Suprapubic skin (tissue), 4 donors: ENCODE results near the gene THSD7A. TPM values are rescaled to one million over a fixed set of nuclear protein-coding genes. Genes with fewer than 3 reads are reported as not detected.

Source experiments
- DNase-seq, 2 donors: peaks; one replicate each; pipeline ENCODE4 v3.0.0-alpha.2; 2019; ENCODE audit warnings: low spot score in 2 of 2
- H3K27ac ChIP-seq: fragments of 200-600 bp; sonication (generic); one replicate; pipeline ENCODE4 v1.5.1; 2019
- H3K27me3 ChIP-seq: fragments of 200-600 bp; sonication (generic); one replicate; pipeline ENCODE4 v1.5.1; 2019
- H3K36me3 ChIP-seq: fragments of 200-600 bp; sonication (generic); one replicate; pipeline ENCODE4 v1.5.1; 2019
- H3K4me1 ChIP-seq: fragments of 200-600 bp; sonication (generic); one replicate; pipeline ENCODE4 v1.5.1; 2019
- H3K4me3 ChIP-seq: fragments of 200-600 bp; sonication (generic); one replicate; pipeline ENCODE4 v1.5.1; 2019; ENCODE audit warnings: mild to moderate bottlenecking
- H3K9me3 ChIP-seq: fragments of 200-600 bp; sonication (generic); one replicate; pipeline ENCODE4 v1.5.1; 2019
- EP300 ChIP-seq: sonication (generic); formaldehyde crosslinking; IDR thresholded peaks from one replicate; pipeline ENCODE4 v1.6.1; 2017; ENCODE audit warnings: antibody characterized with exemption
- POLR2A ChIP-seq, 2 donors: fragments of 450-650 bp; IDR thresholded peaks; one replicate each; pipeline ENCODE4 v1.6.1; 2017; ENCODE audit warnings: antibody characterized with exemption in 2 of 2, mild to moderate bottlenecking in 2 of 2, moderate library complexity in 2 of 2
- POLR2AphosphoS5 ChIP-seq, 3 donors: sonication (generic); formaldehyde crosslinking; IDR thresholded peaks; one replicate each; pipeline ENCODE4 v1.6.1; 2017; ENCODE audit warnings: antibody characterized with exemption in 3 of 3
- whole genome bisulfite sequencing: methylation state at CpG from one replicate; pipeline ENCODE4 v1.1.5; 2018; 5-methylcytosine and 5-hydroxymethylcytosine counted together
- total RNA-seq, 4 donors: library from RNA; depleted of rRNA; stranded (reverse); fragments of >200 nt; gene quantifications; one replicate each; pipeline ENCODE4 v1.1.0, GENCODE V29; 2016
- TF ChIP-seq, protein P1 (sequence below), 2 donors: fragments of 200-600 bp in 1 of 2; fragments of 450-650 bp in 1 of 2; sonication (generic) in 1 of 2; IDR thresholded peaks; one replicate each; pipeline ENCODE4 v1.5.1; 2016 to 2019; ENCODE audit warnings: antibody characterized with exemption in 2 of 2, mild to moderate bottlenecking in 1 of 2, moderate library complexity in 1 of 2

THSD7A gene
- total RNA-seq, 4 donors from 2014 or later, result 0.42 to 5.4 (median 1.2) TPM

- no peak overlapping the region for H3K4me3 ChIP-seq
- H3K36me3 ChIP-seq, result no peaks in the 10 kb centered on the region
- no peaks in the 10 kb centered on the region for H3K27me3 ChIP-seq
- H3K9me3 ChIP-seq, result no peaks in the 10 kb centered on the region
- no peaks in the 10 kb centered on the region for H3K4me1 ChIP-seq
- H3K27ac ChIP-seq, result no peak overlapping the region
- no peak for DNase-seq
- TF ChIP-seq, protein P1, sequence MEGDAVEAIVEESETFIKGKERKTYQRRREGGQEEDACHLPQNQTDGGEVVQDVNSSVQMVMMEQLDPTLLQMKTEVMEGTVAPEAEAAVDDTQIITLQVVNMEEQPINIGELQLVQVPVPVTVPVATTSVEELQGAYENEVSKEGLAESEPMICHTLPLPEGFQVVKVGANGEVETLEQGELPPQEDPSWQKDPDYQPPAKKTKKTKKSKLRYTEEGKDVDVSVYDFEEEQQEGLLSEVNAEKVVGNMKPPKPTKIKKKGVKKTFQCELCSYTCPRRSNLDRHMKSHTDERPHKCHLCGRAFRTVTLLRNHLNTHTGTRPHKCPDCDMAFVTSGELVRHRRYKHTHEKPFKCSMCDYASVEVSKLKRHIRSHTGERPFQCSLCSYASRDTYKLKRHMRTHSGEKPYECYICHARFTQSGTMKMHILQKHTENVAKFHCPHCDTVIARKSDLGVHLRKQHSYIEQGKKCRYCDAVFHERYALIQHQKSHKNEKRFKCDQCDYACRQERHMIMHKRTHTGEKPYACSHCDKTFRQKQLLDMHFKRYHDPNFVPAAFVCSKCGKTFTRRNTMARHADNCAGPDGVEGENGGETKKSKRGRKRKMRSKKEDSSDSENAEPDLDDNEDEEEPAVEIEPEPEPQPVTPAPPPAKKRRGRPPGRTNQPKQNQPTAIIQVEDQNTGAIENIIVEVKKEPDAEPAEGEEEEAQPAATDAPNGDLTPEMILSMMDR (IDR thresholded peaks at IDR 0.05), result no peak
- TF ChIP-seq POLR2A (IDR thresholded peaks at IDR 0.05) (no peak), POLR2AphosphoS5 (IDR thresholded peaks at IDR 0.05) (no peak), EP300 (no peak)
- 57% methylated on average over 2 of the region's 2 CpGs for WGBS
Observed at GRCh38 chr7:11557627-11558026, 274.4 kb downstream of the THSD7A start.

- Histone ChIP-seq H3K4me1 (no peaks in the 10 kb centered on the region), H3K27ac (no peak overlapping the region), H3K36me3 (no peaks in the 10 kb centered on the region), H3K27me3 (no peaks in the 10 kb centered on the region), H3K4me3 (no peak overlapping the region), H3K9me3 (no peaks in the 10 kb centered on the region)
- no peak for DNase-seq
- WGBS, result 79% methylated on average over 6 of the region's 6 CpGs
- no peak for TF ChIP-seq EP300
- no peak for TF ChIP-seq POLR2A (IDR thresholded peaks at IDR 0.05)
- TF ChIP-seq, protein P1 (IDR thresholded peaks at IDR 0.05), result no peak
- TF ChIP-seq POLR2AphosphoS5 (IDR thresholded peaks at IDR 0.05), result no peak
Observed at GRCh38 chr7:11552676-11553296, 279.2 kb downstream of the THSD7A start.

DNA sequence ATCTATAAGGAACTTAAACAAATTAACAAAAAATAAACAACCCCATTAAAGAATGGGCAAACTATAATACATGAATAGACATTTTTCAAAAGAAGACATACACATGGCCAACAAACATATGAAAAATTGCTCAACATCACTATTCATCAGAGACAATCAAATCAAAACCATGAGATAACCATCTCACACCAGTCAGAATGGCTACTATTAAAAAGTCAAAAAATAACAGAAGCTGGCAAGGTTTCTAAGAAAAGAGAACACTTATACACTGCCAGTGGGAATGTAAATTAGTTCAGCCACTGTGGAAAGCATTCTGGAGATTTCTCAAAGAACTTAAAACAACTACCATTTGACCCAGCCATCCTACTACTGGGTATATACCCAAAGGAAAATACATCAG, 280.5 kb downstream of the THSD7A start:
- H3K4me3 ChIP-seq, result no peak overlapping the region
- H3K36me3 ChIP-seq, result no peaks in the 10 kb centered on the region
- H3K4me1 ChIP-seq, result no peaks in the 10 kb centered on the region
- no peak overlapping the region for H3K27ac ChIP-seq
- no peaks in the 10 kb centered on the region for H3K9me3 ChIP-seq
- DNase-seq, result no peak
- H3K27me3 ChIP-seq, result no peaks in the 10 kb centered on the region
- TF ChIP-seq POLR2A (IDR thresholded peaks at IDR 0.05), result no peak
- TF ChIP-seq EP300, result no peak
- TF ChIP-seq, protein P1 (IDR thresholded peaks at IDR 0.05), result no peak
- no peak for TF ChIP-seq POLR2AphosphoS5 (IDR thresholded peaks at IDR 0.05)

GRCh38 chr7:11548532-11548931, 283.5 kb downstream of the THSD7A start:
- H3K27me3 ChIP-seq, result no peaks in the 10 kb centered on the region
- no peaks in the 10 kb centered on the region for H3K36me3 ChIP-seq
- 55% methylated on average over 1 of the region's 1 CpG for WGBS
- no peaks in the 10 kb centered on the region for H3K9me3 ChIP-seq
- H3K4me3 ChIP-seq, result no peak overlapping the region
- H3K4me1 ChIP-seq, result no peaks in the 10 kb centered on the region
- H3K27ac ChIP-seq, result no peak overlapping the region
- no peak for DNase-seq
- no peak for TF ChIP-seq EP300
- TF ChIP-seq, protein P1 (IDR thresholded peaks at IDR 0.05), result no peak
- no peak for TF ChIP-seq POLR2AphosphoS5 (IDR thresholded peaks at IDR 0.05)
- no peak for TF ChIP-seq POLR2A (IDR thresholded peaks at IDR 0.05)

GRCh38 chr7:11541330-11541729, 290.7 kb downstream of the THSD7A start:
- DNase-seq, result no peak
- Histone ChIP-seq H3K4me1 (peaks cover 14% of the 10 kb centered on the region), H3K27me3 (no peaks in the 10 kb centered on the region), H3K27ac (no peak overlapping the region), H3K9me3 (no peaks in the 10 kb centered on the region), H3K36me3 (no peaks in the 10 kb centered on the region), H3K4me3 (no peak overlapping the region)
- WGBS, result 95% methylated on average over 8 of the region's 8 CpGs
- TF ChIP-seq POLR2A (IDR thresholded peaks at IDR 0.05) (no peak), POLR2AphosphoS5 (IDR thresholded peaks at IDR 0.05) (no peak), EP300 (no peak)
